ENCODE data around the gene SELENOF. TPM values are rescaled to one million over a fixed set of nuclear protein-coding genes. Genes with fewer than 3 reads are reported as not detected.

SELENOF gene
- polyA plus RNA-seq, 1 of the 3 experiments (the other 2 are of a cell fraction), result 155 TPM

GRCh38 chr1:86832433-86832832 is 81.5 kb downstream of the SELENOF start (continued):
- TF ChIP-seq POLR2AphosphoS5 (IDR thresholded peaks at IDR 0.05; ENCODE audit: low read depth, low read length) (no peak), RCOR1 (IDR thresholded peaks at IDR 0.05; ENCODE audit: low read length) (no peak), FOXJ3 (CRISPR knock-in tag; IDR thresholded peaks at IDR 0.05) (no peak), TCF12 (IDR thresholded peaks at IDR 0.05) (no peak), FOSL2 (IDR thresholded peaks at IDR 0.05; ENCODE audit: borderline replicate concordance, low read depth) (no peak), JUND (IDR thresholded peaks at IDR 0.05) (no peak), TEAD4 (IDR thresholded peaks at IDR 0.05; ENCODE audit: borderline replicate concordance, insufficient read depth) (no peak)

- Histone ChIP-seq H3K36me3 (replicated peaks in 1 of 2; ENCODE audit: control insufficient read depth in 1 of 2, insufficient read depth in 2 of 2, low read length in 1 of 2) (no peaks in the 10 kb centered on the region), H4K20me1 (ENCODE audit: insufficient read depth) (no peaks in the 10 kb centered on the region), H3K27me3 (ENCODE audit: insufficient read depth) (no peaks in the 10 kb centered on the region), H3K27ac (ENCODE audit: low read depth in 2 of 2, low read length in 1 of 2) (no peak overlapping the region), H2AFZ (ENCODE audit: low read depth) (no peak overlapping the region), H3K79me2 (ENCODE audit: insufficient read depth) (no peaks in the 10 kb centered on the region), H3K9ac (no peak overlapping the region), H3K4me2 (no peak overlapping the region), H3K4me1 (ENCODE audit: control insufficient read depth in 1 of 2, insufficient read depth in 2 of 2, low read depth in 1 of 2, low read length in 1 of 2) (no peaks in the 10 kb centered on the region; a peak in 1 of 4 replicates), H3F3A (replicated peaks; ENCODE audit: insufficient read depth) (no peaks in the 10 kb centered on the region), H3K9me3 (no peaks in the 10 kb centered on the region), H3K4me3 (ENCODE audit: low read depth in 2 of 2, low read length in 1 of 2) (no peak overlapping the region), H3K9me2 (no peaks in the 10 kb centered on the region)
- CTCF ChIA-PET, result interaction anchor here (1.1 to 2.2 kb wide), 3 partner anchors 84 to 255 kb away, joined by 3 to 6 read pairs (median 3); no protein-coding TSS in a partner anchor
- TF ChIP-seq USF1 (IDR thresholded peaks at IDR 0.05; ENCODE audit: borderline replicate concordance, low read depth), result no peak
- TF ChIP-seq EP300 (IDR thresholded peaks at IDR 0.05; ENCODE audit: borderline replicate concordance in 1 of 2, low read depth in 1 of 2, low read length in 1 of 2), result no peak
- 82% methylated on average over 3 of the region's 3 CpGs for WGBS (ENCODE audit: low lambda C conversion rate)
- no peak for DNase-seq
- POLR2A ChIA-PET, result no interaction called here
These were observed 84.6 kb downstream of the SELENOF start for GRCh38 chr1:86829321-86829720.

- ChIA-PET CTCF (interaction anchor here (1.2 to 2.2 kb wide), 3 partner anchors 85 to 257 kb away, joined by 3 to 6 read pairs (median 5); no protein-coding TSS in a partner anchor), POLR2A (no interaction called here)
- no peaks in the 10 kb centered on the region for H3K27me3 ChIP-seq (ENCODE audit: insufficient read depth)
- 70% methylated on average over 3 of the region's 3 CpGs for WGBS (ENCODE audit: low lambda C conversion rate)
- H3K4me3 ChIP-seq (ENCODE audit: low read depth in 2 of 2, low read length in 1 of 2), result no peak overlapping the region
- no peak overlapping the region for H2AFZ ChIP-seq (ENCODE audit: low read depth)
- no peaks in the 10 kb centered on the region for H3K9me2 ChIP-seq
- no peak overlapping the region for H3K4me2 ChIP-seq
- H3K79me2 ChIP-seq (ENCODE audit: insufficient read depth), result no peaks in the 10 kb centered on the region
- no peak overlapping the region for H3K27ac ChIP-seq (ENCODE audit: low read depth in 2 of 2, low read length in 1 of 2)
- no peaks in the 10 kb centered on the region; a peak in 1 of 4 replicates for H3K4me1 ChIP-seq (ENCODE audit: control insufficient read depth in 1 of 2, insufficient read depth in 2 of 2, low read depth in 1 of 2, low read length in 1 of 2)
- no peaks in the 10 kb centered on the region for H4K20me1 ChIP-seq (ENCODE audit: insufficient read depth)
- no peaks in the 10 kb centered on the region for H3F3A ChIP-seq (replicated peaks; ENCODE audit: insufficient read depth)
- no peak for DNase-seq
- no peaks in the 10 kb centered on the region for H3K36me3 ChIP-seq (replicated peaks in 1 of 2; ENCODE audit: control insufficient read depth in 1 of 2, insufficient read depth in 2 of 2, low read length in 1 of 2)
- no peak overlapping the region for H3K9ac ChIP-seq
- H3K9me3 ChIP-seq, result no peaks in the 10 kb centered on the region
- TF ChIP-seq CTCF (IDR thresholded peaks at IDR 0.05), result no peak
- no peak for TF ChIP-seq CHD2 (IDR thresholded peaks at IDR 0.05; ENCODE audit: low read length, partially characterized antibody)
- TF ChIP-seq JUND (IDR thresholded peaks at IDR 0.05), result no peak
- no peak for TF ChIP-seq IRF3 (IDR thresholded peaks at IDR 0.05; ENCODE audit: low read depth, low read length)
- TF ChIP-seq RAD21 (IDR thresholded peaks at IDR 0.05; ENCODE audit: low read length), result no peak
- no peak for TF ChIP-seq PBX3 (IDR thresholded peaks at IDR 0.05)
- TF ChIP-seq FOXJ3 (CRISPR knock-in tag; IDR thresholded peaks at IDR 0.05), result no peak
- TF ChIP-seq RFX5 (IDR thresholded peaks at IDR 0.05; ENCODE audit: low read length), result no peak
- no peak for TF ChIP-seq YY1 (IDR thresholded peaks at IDR 0.05; ENCODE audit: low read depth)
- no peak for TF ChIP-seq SIN3A (IDR thresholded peaks at IDR 0.05; ENCODE audit: borderline replicate concordance, low read depth, low read length)
- no peak for TF ChIP-seq USF1 (IDR thresholded peaks at IDR 0.05; ENCODE audit: borderline replicate concordance, low read depth)
- no peak for TF ChIP-seq FOXM1 (IDR thresholded peaks at IDR 0.05; ENCODE audit: low read depth)
- no peak for TF ChIP-seq NFIC (IDR thresholded peaks at IDR 0.05; ENCODE audit: borderline replicate concordance)
These were observed 85.9 kb downstream of the SELENOF start for GRCh38 chr1:86828024-86828423.

Data from SK-N-SH (cell line).